Esophagus squamous epithelium (tissue), 5 donors: ENCODE results near the gene ENPP7. TPM values are rescaled to one million over a fixed set of nuclear protein-coding genes. Genes with fewer than 3 reads are reported as not detected.
"Not testable (repeated sequence)": the region's sequence is repeated elsewhere in the genome, so short reads cannot be mapped to it uniquely, and the experiment has no call there.

Source experiments
- DNase-seq: peaks from one replicate; lab custom pipeline; 2025; lab: John Stamatoyannopoulos, UW
- H3K27ac ChIP-seq, 4 donors: fragments of 200-600 bp; sonication (generic); one replicate each; pipeline ENCODE4 v1.5.1; 2016 to 2019; ENCODE audit warnings: mild to moderate bottlenecking in 1 of 4
- H3K27me3 ChIP-seq, 4 donors: fragments of 200-600 bp; sonication (generic); 1 replicate in 3 of 4; 2 replicates in 1 of 4; pipeline versions ENCODE4 v1.5.1 to v1.6.0; 2017 to 2021; ENCODE audit warnings: antibody characterized with exemption in 1 of 4
- H3K36me3 ChIP-seq, 3 donors: fragments of 200-600 bp; sonication (generic); one replicate each; pipeline ENCODE4 v1.5.1; 2016 to 2019
- H3K4me1 ChIP-seq, 3 donors: fragments of 200-600 bp; sonication (generic); one replicate each; pipeline ENCODE4 v1.5.1; 2017 to 2019
- H3K4me3 ChIP-seq, 4 donors: fragments of 200-600 bp; sonication (generic); 1 replicate in 3 of 4; 2 replicates in 1 of 4; pipeline ENCODE4 v1.5.1; 2016 to 2019; ENCODE audit warnings: mild to moderate bottlenecking in 2 of 4, moderate library complexity in 1 of 4
- H3K9me3 ChIP-seq, 3 donors: fragments of 200-600 bp; sonication (generic); one replicate each; pipeline ENCODE4 v1.5.1; 2016 to 2019
- CTCF ChIP-seq, 6 experiments: fragments of 450-650 bp in 4 of 6; fragments of 200-600 bp in 2 of 6; sonication (generic) in 2 of 6; IDR thresholded peaks; one replicate each; pipeline ENCODE4 v1.5.1; 2016 to 2019; ENCODE audit warnings: antibody characterized with exemption in 6 of 6, mild to moderate bottlenecking in 4 of 6, moderate library complexity in 4 of 6
- POLR2A ChIP-seq, 4 donors: fragments of 450-650 bp; IDR thresholded peaks; one replicate each; pipeline ENCODE4 v1.6.1; 2017; ENCODE audit warnings: antibody characterized with exemption in 4 of 4, mild to moderate bottlenecking in 4 of 4, moderate library complexity in 3 of 4
- WGBS, 2 donors: methylation state at CpG; one replicate each; pipeline ENCODE4 v1.1.5; 2018; 5-methylcytosine and 5-hydroxymethylcytosine counted together
- intact Hi-C: fragments of 100-400 bp; cut with DNase I; formaldehyde crosslinking; loops from one replicate; pipeline ENCODE4 v1.15.0; 2022
- total RNA-seq, 4 donors: library from RNA; depleted of rRNA; stranded (reverse); fragments of >200 nt; gene quantifications; one replicate each; pipeline ENCODE4 v1.1.0, GENCODE V29; 2016
- donor health status: DM: yes; HTN: yes; CAD: no.

Gene ENPP7
- total RNA-seq, 4 donors from 2014 or later = not detected

GRCh38 chr17:79750650-79751545 is 20.2 kb downstream of the ENPP7 start:
- peaks cover 12 to 24% (median 12%) of the 10 kb centered on the region in 3 donors for H3K4me1 ChIP-seq
- intact Hi-C loops = no loop called here
- no peak for DNase-seq
- TF ChIP-seq POLR2A (IDR thresholded peaks at IDR 0.05) (no peak), CTCF (IDR thresholded peaks at IDR 0.05) (no peak)
- no peaks in the 10 kb centered on the region for H3K9me3 ChIP-seq
- H3K27ac ChIP-seq = no peak overlapping the region
- H3K4me3 ChIP-seq = no peak overlapping the region
- no peaks in the 10 kb centered on the region for H3K36me3 ChIP-seq
- peaks cover 23 to 99% (median 24%) of the 10 kb centered on the region in 4 donors for H3K27me3 ChIP-seq
- WGBS, 2 donors = 52 to 58% methylated on average over 13 of the region's 13 CpGs

DNA sequence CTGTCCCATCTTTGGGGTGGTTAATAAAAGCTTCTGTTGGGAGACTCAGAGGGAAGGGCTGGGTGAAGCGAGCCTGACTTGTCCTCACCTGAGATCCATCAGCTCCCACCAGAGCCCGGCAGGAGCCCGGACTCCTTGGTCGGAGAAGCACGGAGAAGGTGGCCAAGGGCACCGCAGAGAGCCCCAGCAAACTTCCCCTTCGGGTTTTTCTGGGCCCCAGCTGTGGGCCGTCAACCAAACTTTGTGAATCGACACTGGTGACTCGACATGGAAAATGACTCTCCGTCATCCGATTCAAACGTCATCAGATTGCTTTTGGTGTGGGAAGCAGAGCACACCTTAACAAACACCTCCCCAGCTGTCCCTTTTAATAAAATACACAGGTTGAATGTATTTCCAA is 21.4 kb downstream of the ENPP7 start:
- no peak for TF ChIP-seq POLR2A (IDR thresholded peaks at IDR 0.05)
- TF ChIP-seq CTCF (IDR thresholded peaks at IDR 0.05) = no peak
- Histone ChIP-seq H3K27ac (no peak overlapping the region), H3K4me3 (no peak overlapping the region), H3K9me3 (no peaks in the 10 kb centered on the region), H3K4me1 (peaks cover 6 to 13% (median 6%) of the 10 kb centered on the region in 3 donors), H3K27me3 (peaks cover 15 to 99% (median 20%) of the 10 kb centered on the region in 4 donors), H3K36me3 (no peaks in the 10 kb centered on the region)
- no peak for DNase-seq
- 54 to 56% methylated on average over 13 of the region's 13 CpGs for WGBS, 2 donors
- intact Hi-C loops = no loop called here

GRCh38 chr17:79754370-79754769 is 23.6 kb downstream of the ENPP7 start:
- no peak for DNase-seq
- intact Hi-C loops = no loop called here
- WGBS, 2 donors = 55 to 62% methylated on average over 12 of the region's 12 CpGs

DNA sequence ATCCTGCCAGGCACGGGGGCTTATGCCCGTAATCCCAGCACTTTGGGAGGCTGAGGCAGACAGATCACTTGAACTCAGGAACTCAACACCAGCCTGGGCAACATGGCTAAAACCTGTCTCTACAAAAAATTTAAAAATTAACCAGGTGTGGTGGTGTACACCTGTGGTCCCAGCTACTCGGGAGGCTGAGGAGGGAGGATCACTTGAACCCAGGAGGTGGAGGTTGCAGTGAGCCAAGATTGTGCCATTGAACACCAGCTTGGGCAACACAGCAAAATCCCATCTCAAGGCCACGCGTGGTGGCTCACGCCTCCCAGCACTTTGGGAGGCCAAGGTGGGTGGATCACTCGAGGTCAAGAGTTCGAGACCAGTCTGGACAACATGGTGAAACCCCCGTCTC is 24.2 kb downstream of the ENPP7 start:
- H3K4me1 ChIP-seq, DNase-seq, H3K27ac ChIP-seq, intact Hi-C loops, H3K4me3 ChIP-seq, H3K36me3 ChIP-seq, H3K9me3 ChIP-seq: not testable (repeated sequence)
- peaks cover 0 to 72% (median 5%) of the 10 kb centered on the region in 4 donors for H3K27me3 ChIP-seq
- WGBS, 2 donors = 76 to 86% methylated on average over 7 to 8 of the region's 9 CpGs

More at GRCh38 chr17:79754370-79754769, 23.6 kb downstream of the ENPP7 start:
- TF ChIP-seq POLR2A (IDR thresholded peaks at IDR 0.05) (no peak), CTCF (IDR thresholded peaks at IDR 0.05) (no peak)
- Histone ChIP-seq H3K9me3 (no peaks in the 10 kb centered on the region), H3K4me3 (no peak overlapping the region), H3K27ac (no peak overlapping the region), H3K4me1 (no peaks in the 10 kb centered on the region), H3K27me3 (peaks cover 0 to 77% (median 6%) of the 10 kb centered on the region in 4 donors), H3K36me3 (no peaks in the 10 kb centered on the region)

DNA sequence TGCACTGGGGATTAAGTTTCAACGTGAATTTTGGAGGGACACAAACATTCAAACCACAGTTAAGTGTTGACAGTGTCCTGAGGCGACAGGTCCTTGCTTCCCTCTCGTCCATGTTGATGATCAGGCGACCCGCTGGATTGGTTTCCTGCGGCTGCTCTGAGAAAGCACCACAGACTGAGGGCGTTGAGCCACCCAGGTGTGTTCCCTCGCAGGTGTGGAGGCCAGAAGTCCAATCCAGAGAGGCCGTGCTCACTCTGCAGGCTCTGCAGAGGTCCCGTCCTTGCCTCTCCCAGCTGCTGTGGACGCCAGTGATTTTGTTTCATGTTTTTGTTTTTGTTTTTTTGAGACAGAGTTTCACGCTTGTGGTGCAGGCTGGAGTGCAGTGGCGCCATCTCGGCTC is 24.8 kb downstream of the ENPP7 start:
- 75 to 79% methylated on average over 14 of the region's 14 CpGs for WGBS, 2 donors
- H3K4me1 ChIP-seq = peaks cover 0 to 6% (median 5%) of the 10 kb centered on the region in 3 donors
- no peak for DNase-seq
- no peak for TF ChIP-seq CTCF (IDR thresholded peaks at IDR 0.05)
- no peak for TF ChIP-seq POLR2A (IDR thresholded peaks at IDR 0.05)
- H3K9me3 ChIP-seq = no peaks in the 10 kb centered on the region
- H3K27me3 ChIP-seq = peaks cover 0 to 68% (median 2%) of the 10 kb centered on the region in 4 donors
- intact Hi-C loops = no loop called here
- H3K36me3 ChIP-seq = no peaks in the 10 kb centered on the region
- H3K27ac ChIP-seq = no peak overlapping the region
- no peak overlapping the region for H3K4me3 ChIP-seq
